ENCODE results near the gene PCYT2.
"Not testable (repeated sequence)": the region's sequence is repeated elsewhere in the genome, so short reads cannot be mapped to it uniquely, and the experiment has no call there.

PCYT2 gene

DNA sequence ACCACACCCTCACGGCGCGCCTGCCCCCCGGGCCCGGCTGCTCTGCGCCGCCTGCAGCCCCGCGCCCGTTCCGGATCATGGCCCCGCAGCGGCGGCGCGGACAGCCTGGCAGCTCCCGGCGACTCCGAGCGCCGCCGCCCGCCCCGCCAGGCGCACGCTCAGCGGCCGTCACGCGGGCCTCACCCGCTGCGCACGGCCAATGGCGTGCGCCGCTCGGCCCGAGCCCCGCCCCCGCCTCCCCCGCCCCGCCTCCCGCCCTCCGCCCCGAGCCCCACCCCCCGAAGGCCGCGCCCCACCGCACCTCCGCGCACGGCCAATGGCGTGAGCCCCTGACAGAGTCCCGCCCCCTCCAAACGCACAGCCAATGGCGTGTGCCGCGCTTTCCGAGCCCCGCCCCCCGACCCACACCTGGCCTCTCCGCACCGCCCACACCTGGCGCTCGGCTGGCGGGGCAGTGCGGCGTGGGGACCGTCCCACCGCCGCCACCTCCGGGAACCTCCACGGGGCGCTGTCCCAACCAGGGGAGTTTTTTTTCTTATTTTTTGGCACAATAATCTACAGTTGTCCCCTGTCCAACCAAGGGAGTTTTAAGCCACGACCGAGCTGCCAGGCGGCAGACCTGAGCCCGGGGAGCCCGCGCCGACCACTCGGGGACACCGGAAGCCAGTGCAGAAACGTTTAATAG, at the start of gene PCYT2:
TSS of gene PCYT2 (minus strand) at position 123 of the 685 bp plus-strand sequence. CDS start at position 79, 44 bp downstream.
- DNase-seq, result peak; percentile 93

GRCh38 chr17:81960130-81960958, 49.1 kb upstream of the PCYT2 start:
- DNase-seq, result no peak

DNA sequence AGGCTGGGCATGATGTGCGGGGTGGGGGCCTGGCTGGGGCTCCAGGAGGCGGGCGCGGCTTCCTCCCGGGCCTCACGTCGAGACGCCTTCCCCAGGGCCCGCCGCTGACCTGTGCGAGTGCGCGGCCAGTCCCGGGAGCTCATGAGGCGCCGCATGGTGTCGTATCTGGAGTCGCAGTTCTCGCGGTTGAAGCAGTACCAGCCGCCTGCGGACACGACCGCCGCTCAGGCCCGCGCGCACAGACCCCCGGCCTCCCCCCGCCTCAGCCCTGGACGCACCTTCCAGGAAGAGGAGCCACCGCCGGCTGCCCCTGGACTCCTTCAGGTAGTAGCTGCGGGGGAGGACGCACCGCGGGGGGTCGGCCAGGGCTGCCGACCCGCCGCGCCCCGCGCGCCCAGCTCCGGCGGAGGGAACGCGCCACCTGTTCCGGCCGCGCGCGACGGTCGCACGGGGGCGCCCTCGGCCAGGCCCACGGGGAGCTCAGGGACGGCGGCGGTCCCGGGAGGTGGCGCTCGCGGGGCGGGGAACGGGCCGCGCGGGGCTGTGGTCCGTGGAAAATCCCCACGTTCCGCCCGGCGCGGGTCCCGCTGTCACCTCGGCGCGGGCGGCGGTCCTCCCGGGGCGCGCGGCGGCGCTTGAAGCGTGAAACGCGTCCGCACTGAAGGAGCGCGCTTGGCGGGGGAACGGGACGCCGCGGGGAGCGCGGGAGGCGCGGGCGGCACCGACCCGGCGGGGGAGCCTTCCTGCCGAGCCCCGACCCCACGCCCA, 48.3 kb upstream of the PCYT2 start:
- DNase-seq, result peak; percentile 87

DNA sequence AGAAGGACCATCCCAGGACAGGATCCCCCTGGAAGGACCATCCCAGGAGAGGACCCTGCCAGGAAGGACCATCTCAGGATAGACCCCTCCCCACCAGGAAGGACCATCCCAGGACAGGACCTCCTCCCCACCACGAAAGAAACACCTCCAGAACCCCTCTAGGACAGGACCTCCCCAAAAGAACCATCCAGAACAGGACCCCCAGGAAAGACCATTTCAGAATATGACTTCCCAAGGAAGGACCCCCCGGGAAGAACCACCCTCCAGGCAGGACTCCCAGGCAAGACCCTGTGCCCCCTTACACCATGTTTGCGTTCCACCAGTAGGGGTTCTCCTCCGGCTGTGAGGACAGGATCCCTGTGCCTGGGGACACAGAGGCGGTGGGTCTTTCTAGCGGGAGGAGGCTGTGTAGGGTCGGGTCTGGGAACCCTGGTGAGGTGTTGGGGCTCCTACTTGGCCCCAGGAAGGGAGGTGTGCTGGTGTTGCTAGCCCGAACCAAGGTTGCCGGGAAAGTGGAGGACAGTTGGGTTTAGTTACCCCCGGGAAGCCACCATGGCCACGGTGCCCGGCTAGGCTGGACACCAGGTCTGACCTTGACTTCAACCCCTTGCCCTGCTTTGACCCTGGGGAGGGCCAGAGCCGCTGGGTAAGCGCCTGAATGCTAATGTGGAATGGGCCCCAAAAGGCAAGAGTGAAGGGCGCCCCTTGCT, 47.6 kb upstream of the PCYT2 start:
- no peak for DNase-seq

- DNase-seq, result no peak
Measured at GRCh38 chr17:81957691-81958432, 46.7 kb upstream of the PCYT2 start.

GRCh38 chr17:81956607-81957589, 45.7 kb upstream of the PCYT2 start:
- DNase-seq, result no peak

- no peak for DNase-seq
Measured at GRCh38 chr17:81955756-81956544, 44.8 kb upstream of the PCYT2 start.

DNA sequence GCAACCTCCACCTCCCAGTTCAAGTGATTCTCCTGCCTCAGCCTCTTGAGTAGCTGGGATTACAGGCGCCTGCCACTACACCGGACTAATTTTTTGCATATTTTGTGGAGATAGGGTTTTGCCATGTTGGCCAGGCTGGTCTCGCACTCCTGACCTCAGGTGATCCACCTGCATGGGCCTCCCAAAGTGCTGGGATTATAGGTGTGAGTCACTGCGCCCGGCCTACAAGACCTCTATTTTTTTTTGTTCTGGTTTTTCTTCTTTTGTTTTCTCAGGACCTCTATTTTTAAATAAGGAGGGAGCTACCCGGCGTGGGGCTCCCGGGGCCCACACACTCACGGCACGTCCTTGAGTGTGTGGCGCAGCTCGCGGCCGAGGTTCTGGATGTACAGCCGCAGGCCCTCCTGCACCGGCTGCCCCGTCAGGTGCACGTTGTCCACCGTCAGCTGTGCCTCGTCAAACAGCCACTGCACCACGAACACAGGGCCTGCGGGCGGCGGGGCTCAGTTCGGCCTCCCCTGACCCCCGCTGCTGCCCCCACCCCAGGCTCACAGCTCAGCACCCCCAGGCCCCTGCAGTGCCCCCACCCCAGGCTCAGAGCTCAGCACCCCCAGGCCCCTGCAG, 44.0 kb upstream of the PCYT2 start:
- no peak for DNase-seq

DNA sequence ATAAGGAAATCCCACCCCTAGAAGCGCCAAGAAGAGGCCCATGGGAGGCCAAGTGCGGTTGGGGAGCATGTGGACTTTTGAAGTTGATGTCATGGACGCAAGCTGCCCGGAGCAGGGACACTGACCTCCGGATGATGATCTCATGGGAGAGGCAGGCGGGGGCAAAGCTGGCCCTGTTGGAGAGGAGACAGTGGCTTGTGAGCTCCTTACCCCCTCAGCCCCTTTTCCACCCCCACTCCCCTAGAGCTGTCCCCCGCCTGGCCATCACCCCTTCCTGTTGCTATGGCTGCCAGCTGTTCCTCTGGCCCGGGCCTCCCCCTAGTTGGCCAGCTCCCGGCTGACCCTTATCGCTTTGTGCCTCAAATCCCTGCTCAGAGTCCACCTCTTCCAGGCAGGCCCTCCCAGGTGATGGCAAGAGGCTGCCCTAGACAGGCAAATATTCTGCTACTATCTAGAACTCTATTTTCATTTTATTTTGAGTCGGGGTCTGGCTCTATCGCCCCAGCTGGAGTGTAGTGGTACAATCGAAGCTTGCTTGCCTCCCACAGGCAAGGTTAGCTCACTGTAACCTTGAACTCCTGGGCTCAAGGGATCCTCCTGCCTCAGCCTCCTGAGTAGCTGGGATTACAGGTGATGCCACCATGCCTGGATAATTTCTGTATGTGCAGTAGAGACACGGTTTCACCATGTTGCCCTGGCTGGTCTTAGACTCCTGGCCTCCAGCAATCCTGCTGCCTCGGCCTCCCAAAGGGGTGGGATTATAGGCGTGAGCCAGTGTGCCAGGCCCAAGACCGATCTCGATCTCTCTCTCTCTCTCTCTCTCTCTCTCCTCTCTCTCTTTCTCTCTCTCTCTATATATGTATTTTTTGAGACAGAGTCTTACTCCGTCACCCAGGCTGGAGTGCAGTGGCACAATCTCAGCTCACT, 43.2 kb upstream of the PCYT2 start:
- DNase-seq, result no peak

GRCh38 chr17:81953443-81953842, 42.2 kb upstream of the PCYT2 start:
- DNase-seq, result not testable (repeated sequence)

DNA sequence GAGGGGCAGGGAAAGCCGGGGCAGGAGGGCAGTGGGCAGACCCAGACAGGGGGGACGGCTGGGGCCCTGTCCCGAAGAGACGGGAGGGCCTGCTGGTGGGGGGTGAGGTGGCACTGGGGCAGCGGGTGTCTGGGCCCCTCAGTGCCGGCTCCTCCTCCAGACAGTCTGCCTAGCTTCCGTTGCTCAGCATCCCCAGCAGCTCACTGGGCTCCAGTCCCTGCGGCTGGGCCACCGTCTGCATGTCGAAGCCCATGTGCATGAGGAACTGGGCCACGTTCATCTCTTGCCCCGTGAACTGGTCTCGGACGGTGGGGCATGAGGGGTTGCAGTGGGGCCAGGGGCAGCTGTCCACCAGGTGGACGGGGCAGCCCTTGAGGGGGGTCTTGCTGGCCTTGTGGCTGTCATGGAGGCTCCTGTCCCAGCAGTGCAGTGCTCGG, 41.6 kb upstream of the PCYT2 start:
- no peak for DNase-seq

DNA sequence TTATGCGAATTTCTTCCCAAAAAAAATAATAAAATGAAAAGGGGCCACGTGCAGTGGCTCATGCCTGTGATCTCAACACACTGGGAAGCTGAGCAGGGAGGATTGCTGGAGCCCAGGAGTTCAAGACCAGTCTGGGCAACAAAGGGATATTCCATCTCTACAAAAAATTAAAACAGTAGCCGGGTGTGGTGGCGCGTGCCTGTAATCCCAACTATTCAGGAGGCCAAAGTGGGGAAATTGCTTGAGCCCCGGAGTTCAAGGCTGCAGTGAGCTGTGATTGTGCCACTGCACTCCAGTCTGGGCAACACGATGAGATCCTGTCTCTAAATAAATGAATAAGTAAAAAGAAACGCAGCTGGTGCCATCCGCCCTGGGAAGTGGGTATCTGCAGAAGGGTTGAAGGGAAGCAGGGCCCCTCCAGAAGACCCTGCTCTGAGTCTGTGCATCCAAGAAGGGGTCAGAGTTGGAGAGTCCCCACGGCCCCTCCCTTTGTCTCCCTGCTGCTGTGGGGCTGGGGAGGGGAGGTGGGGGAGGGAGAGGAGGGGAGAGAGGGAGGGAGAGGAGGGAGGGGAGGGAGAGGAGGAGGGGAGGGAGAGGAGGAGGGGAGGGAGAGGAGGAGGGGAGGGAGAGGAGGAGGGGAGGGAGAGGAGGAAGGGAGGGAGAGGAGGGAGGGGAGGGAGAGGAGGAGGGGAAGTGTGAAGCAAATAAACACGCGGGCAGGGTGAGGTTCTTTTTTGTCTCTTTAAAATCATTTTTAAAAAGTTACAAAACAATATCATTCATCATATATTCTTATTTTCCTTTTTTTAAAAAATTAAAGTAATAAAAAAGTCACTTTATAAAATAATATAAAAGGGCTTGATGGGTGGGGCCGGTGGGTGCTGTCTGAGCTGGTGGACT, 40.8 kb upstream of the PCYT2 start:
- no peak for DNase-seq

GRCh38 chr17:81950501-81950900, 39.3 kb upstream of the PCYT2 start:
- no peak for DNase-seq

DNA sequence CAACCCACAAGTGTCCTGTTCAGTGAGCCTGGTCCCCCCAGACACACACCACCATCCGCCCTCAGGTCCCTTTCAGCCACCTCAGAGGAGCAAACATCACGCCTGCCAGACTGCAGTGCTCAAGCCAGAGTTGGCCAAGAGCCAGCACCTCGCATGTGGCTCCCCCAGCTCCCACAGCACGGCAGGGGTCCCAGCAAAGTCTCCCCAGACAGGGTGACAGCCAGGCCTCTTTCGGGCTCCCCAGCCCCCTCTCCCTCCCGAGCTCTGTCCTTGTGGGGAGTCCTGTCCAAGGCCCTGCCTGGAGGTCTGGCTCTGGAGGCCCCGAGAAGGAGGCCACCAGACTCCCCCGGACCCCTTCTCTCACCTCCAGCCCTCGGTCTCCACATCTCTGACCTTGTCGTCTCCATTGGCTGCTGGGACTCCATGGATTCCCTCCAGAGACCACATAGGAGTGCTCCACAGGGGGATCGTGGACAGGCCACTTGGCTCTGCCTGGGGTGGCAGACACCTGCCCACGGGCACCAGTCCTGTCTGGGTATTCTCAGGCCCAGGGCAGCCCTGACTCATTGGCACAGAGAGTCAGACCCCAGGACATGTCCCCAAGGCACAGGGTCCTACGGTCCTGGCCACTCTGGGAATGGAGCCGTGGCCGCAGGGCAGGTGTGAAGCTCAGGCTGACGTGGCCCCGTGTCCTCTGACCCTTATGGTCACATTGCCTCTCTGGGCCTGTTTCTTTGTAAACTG, 37.6 kb upstream of the PCYT2 start:
- peak; percentile 16 for DNase-seq

- DNase-seq, result no peak
Measured at GRCh38 chr17:81947189-81947588, 36.0 kb upstream of the PCYT2 start, which contains the start of gene MYADML2. MYADML2 (minus strand) TSS chr17:81947233; CDS start chr17:81941741, 5,492 bp downstream.

DNA sequence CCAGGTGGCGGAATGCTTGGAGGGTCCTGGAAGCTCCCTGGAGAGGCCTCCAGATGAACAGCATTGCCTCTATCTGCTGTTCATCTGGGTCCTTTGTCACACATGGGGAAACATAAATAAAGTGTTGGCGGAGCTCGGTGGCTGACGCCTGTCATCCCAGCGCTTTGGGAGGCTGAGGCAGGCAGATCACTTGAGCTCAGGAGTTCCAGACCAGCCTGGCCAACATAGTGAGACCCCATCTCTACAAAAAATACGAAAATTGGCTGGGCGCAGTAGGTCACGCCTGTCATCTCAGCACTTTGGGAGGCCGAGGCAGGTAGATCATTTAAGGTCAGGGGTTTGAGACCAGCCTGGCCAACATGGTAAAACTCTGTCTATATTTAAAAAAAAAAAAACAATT, 33.7 kb upstream of the PCYT2 start:
- DNase-seq, result no peak

Data from activated CD8-positive, alpha-beta memory T cell treated with anti-CD3 and anti-CD28 coated beads, Interleukin-2, amount 50 U/mL, for 4 hours (primary cell).